ENCODE measurements around the gene PSMA8.

GRCh38 chr18:26226229-26227050 lies 92.8 kb downstream of the PSMA8 start, which contains the start of gene TAF4B:
- TF ChIP-seq EZH2phosphoT487 (IDR thresholded peaks at IDR 0.05; ENCODE audit: borderline replicate concordance, low read depth, low read length), result no peak
- TF ChIP-seq CTCF (conservative IDR thresholded peaks at IDR 0.05; ENCODE audit: low read length), result no peak

Data from OCI-LY7 (cell line).